ENCODE data around the gene RNU11. TPM values are rescaled to one million over a fixed set of nuclear protein-coding genes. Genes with fewer than 3 reads are reported as not detected.
A peak's percentile ranks its signal among the peaks of the same experiment; 100 is the strongest.
"Not testable (repeated sequence)": the region's sequence is repeated elsewhere in the genome, so short reads cannot be mapped to it uniquely, and the experiment has no call there.

Gene RNU11
- total RNA-seq, 1 donor from 2014 or later, result not detected

GRCh38 chr1:28663871-28664470 is 15.6 kb downstream of the RNU11 start:
- DNase-seq (ENCODE audit: low read depth), result no peak

DNA sequence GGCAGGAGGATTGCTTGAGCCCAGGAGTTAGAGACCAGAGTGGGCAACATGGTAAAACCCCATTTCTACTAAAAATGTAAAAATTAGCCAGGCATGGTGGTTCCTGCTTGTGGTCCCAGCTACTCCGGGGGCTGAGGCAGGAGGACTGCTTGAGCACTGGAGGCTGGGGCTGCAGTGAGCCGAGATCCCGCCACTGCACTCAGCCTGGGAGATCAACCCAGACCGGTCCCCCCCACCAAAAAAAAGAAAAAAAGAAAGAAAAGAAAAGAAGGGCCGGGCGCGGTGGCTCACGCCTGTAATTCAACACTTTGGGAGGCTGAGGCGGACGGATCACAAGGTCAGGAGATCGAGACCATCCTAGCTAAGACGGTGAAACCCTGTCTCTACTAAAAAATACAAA is 18.4 kb downstream of the RNU11 start:
- DNase-seq (ENCODE audit: low read depth), result no peak

- DNase-seq (ENCODE audit: low read depth), result peak; percentile 54
Measured at GRCh38 chr1:28668191-28668955, 20.0 kb downstream of the RNU11 start, which contains the start of gene GMEB1. GMEB1 (plus strand) TSS chr1:28668784; CDS start chr1:28683613, 14,829 bp downstream.

- peak; percentile 13 for DNase-seq (ENCODE audit: low read depth)
Measured at GRCh38 chr1:28668956-28669723, 20.7 kb downstream of the RNU11 start.

DNA sequence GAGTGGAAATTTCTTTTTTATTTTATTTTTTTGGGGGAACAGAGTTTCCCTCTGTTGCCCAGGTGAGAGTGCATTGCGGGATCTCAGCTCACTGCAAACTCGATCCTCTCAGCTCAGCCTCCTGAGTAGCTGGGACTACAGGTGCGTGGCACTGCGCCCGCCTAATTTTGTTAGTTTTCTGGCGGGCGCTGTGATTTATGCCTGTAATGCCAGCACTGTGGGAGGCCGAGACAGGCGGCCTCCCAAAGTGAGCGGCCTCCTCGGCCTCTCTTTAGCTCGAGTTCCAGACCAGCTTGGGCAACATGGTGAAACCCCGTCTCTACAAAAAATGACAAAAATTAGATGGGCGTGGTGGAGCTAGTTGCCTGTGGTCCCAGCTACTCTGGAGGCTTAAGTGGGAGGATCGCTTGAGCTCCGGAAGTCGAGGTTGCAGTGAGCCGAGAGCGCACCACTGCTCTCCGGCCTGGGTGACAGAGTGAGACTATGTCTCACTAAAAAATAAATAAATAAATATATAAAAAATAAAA is 22.9 kb downstream of the RNU11 start:
- no peak for DNase-seq (ENCODE audit: low read depth)

- DNase-seq (ENCODE audit: low read depth), result not testable (repeated sequence)
Measured at GRCh38 chr1:28672971-28673370, 24.6 kb downstream of the RNU11 start.

GRCh38 chr1:28675924-28676257 is 27.5 kb downstream of the RNU11 start:
- DNase-seq (ENCODE audit: low read depth), result no peak

GRCh38 chr1:28680151-28680550 is 31.8 kb downstream of the RNU11 start:
- DNase-seq (ENCODE audit: low read depth), result no peak

- DNase-seq (ENCODE audit: low read depth), result peak; percentile 16
Measured at GRCh38 chr1:28682840-28683239, 34.4 kb downstream of the RNU11 start.

- DNase-seq (ENCODE audit: low read depth), result no peak
Measured at GRCh38 chr1:28684937-28685336, 36.5 kb downstream of the RNU11 start.

- not testable (repeated sequence) for DNase-seq (ENCODE audit: low read depth)
Measured at GRCh38 chr1:28691627-28692026, 43.2 kb downstream of the RNU11 start.

Other genes with a start within 250 kb of the RNU11 start
- gene RCC1, start 142.6 kb upstream of the RNU11 start, total RNA-seq, result 64.5 and 87.0 TPM in 2 replicates
- 24.7 and 46.9 TPM in 2 replicates for gene TRNAU1AP, start 95.5 kb upstream of the RNU11 start, total RNA-seq
- 49.0 and 241 TPM in 2 replicates for gene RAB42, start 56.3 kb upstream of the RNU11 start, total RNA-seq
- gene TAF12, start 5.5 kb upstream of the RNU11 start, total RNA-seq, result 29.2 and 46.7 TPM in 2 replicates
- gene GMEB1, start 20.2 kb downstream of the RNU11 start, total RNA-seq, result 8.7 and 12.9 TPM in 2 replicates
- 114 and 122 TPM in 2 replicates for gene YTHDF2, start 88.3 kb downstream of the RNU11 start, total RNA-seq
- gene OPRD1, start 163.6 kb downstream of the RNU11 start, total RNA-seq, result not detected in 2 replicates

Data from renal cortical epithelial cell (primary cell).